GM18951 (cell line): ENCODE measurements around the gene GMPR.
A peak's percentile ranks its signal among the peaks of the same experiment; 100 is the strongest.

Experiments used
- POLR2A ChIP-seq: IDR thresholded peaks from 4 replicates; pipeline ENCODE4 v1.6.1; 2011; ENCODE audit warnings: mild to moderate bottlenecking; ENCODE audit not compliant: insufficient read length, insufficient read depth; ENCODE audit errors: extremely low read depth
- in situ Hi-C: fragments of 300-500 bp; cut with MboI; formaldehyde crosslinking; loops from one replicate; pipeline ENCODE4 v1.12.0; 2022; ENCODE audit warnings: low sequenced_read_pairs, mixed read lengths, inconsistent platforms; ENCODE audit not compliant: unreplicated experiment

Gene GMPR

GRCh38 chr6:16321341-16321710 lies 82.9 kb downstream of the GMPR start:
- no peak for TF ChIP-seq POLR2A
- in situ Hi-C loops, result no loop called here

GRCh38 chr6:16321826-16322225 lies 83.4 kb downstream of the GMPR start:
- TF ChIP-seq POLR2A, result no peak
- in situ Hi-C loops, result no loop called here

- TF ChIP-seq POLR2A, result peak; percentile 22
- in situ Hi-C loops, result no loop called here
Measured at GRCh38 chr6:16322666-16323312, 84.4 kb downstream of the GMPR start.

- in situ Hi-C loops, result no loop called here
- TF ChIP-seq POLR2A, result no peak
Measured at GRCh38 chr6:16324184-16324583, 85.8 kb downstream of the GMPR start.

GRCh38 chr6:16324606-16325225 lies 86.3 kb downstream of the GMPR start:
- in situ Hi-C loops, result no loop called here

GRCh38 chr6:16326531-16326930 lies 88.1 kb downstream of the GMPR start:
- TF ChIP-seq POLR2A, result no peak
- in situ Hi-C loops, result no loop called here

More at GRCh38 chr6:16324606-16325225, 86.3 kb downstream of the GMPR start:
- TF ChIP-seq POLR2A, result no peak

GRCh38 chr6:16326971-16327776 lies 88.8 kb downstream of the GMPR start:
- in situ Hi-C loops, result no loop called here
- TF ChIP-seq POLR2A, result no peak

- no peak for TF ChIP-seq POLR2A
- in situ Hi-C loops, result no loop called here
Measured at GRCh38 chr6:16327777-16328325, 89.5 kb downstream of the GMPR start.

- in situ Hi-C loops, result no loop called here
- TF ChIP-seq POLR2A, result no peak
Measured at GRCh38 chr6:16329233-16329632, 90.8 kb downstream of the GMPR start.

- in situ Hi-C loops, result loop anchor here (10.0 kb wide), 1 partner anchor 433 kb away; the partner anchor contains the start of gene ATXN1
Measured at GRCh38 chr6:16331384-16332174, 93.2 kb downstream of the GMPR start.

GRCh38 chr6:16332175-16332542 lies 93.8 kb downstream of the GMPR start:
- no peak for TF ChIP-seq POLR2A
- in situ Hi-C loops, result loop anchor here (10.0 kb wide), 1 partner anchor 433 kb away; the partner anchor contains the start of gene ATXN1

More at GRCh38 chr6:16331384-16332174, 93.2 kb downstream of the GMPR start:
- no peak for TF ChIP-seq POLR2A

GRCh38 chr6:16333580-16333979 lies 95.2 kb downstream of the GMPR start:
- in situ Hi-C loops, result loop anchor here (10.0 kb wide), 1 partner anchor 431 kb away; the partner anchor contains the start of gene ATXN1
- TF ChIP-seq POLR2A, result no peak
